ENCODE data around the gene FBXW8. TPM values are rescaled to one million over a fixed set of nuclear protein-coding genes. Genes with fewer than 3 reads are reported as not detected.
"Not testable (repeated sequence)": the region's sequence is repeated elsewhere in the genome, so short reads cannot be mapped to it uniquely, and the experiment has no call there.

Gene FBXW8
- total RNA-seq, 1 experiment from 2014 or later, result 17.2 TPM

DNA sequence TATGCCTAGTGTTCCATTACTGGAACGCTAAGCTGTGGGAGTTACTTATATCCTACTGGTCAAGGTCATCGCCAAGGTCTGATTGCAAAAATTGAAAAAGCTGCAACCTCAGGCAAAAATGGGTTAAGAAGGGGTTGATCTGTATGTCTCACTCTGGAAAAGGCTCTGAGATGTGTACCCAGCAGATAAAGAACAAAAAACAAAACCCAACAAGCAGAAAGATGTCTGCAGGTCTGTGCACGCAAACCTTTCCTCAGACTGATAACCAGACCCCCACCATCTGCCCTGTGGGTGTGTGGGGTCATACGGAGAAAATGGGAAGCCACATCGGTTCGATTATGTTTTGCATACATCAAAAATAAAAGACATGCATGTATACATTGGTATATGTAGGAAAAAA, 132.1 kb downstream of the FBXW8 start:
- Histone ChIP-seq H3K4me3 (no peak overlapping the region), H3K36me3 (no peaks in the 10 kb centered on the region), H3K9me3 (no peaks in the 10 kb centered on the region), H3K27me3 (no peaks in the 10 kb centered on the region)
- no peak for DNase-seq

DNA sequence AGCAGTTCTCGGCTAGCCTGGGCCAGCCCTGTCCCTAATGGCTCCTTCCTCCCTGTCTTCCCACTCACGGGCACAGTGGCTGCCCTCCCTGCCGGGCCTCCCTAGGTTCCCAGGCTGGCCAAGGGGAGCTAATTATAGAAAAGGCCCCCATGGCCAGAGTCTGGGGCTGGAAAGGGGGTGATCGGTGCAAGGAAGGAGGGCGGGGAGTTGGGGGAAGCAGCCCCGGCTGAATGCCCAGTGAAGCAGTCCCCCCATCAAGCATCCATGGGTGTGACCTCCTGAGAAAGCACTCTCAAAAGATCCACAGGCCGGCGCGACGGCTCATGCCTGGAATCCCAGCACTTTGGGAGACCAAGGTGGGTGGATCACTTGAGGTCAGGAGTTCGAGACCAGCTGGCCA, 133.6 kb downstream of the FBXW8 start:
- Histone ChIP-seq H3K27me3 (no peaks in the 10 kb centered on the region), H3K9me3 (no peaks in the 10 kb centered on the region), H3K36me3 (no peaks in the 10 kb centered on the region), H3K4me3 (no peak overlapping the region)
- no peak for DNase-seq

DNA sequence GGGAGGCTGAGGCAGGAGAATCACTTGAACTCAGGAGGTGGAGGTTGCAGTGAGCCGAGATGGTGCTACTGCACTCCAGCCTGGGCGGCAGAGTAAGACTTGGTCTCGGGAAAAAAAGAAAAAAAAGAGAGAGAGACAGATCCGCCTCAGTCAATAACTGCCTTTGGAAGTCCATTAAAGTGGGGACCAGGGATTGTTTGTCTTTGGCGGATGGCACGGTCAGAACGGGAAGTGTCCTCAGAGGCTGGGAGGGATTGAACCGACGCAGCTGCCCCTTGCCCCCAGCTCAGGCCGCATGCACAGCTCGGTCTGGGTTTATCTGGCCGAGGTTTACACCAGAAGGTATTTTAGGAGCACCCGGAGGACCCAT, 134.0 kb downstream of the FBXW8 start:
- Histone ChIP-seq H3K27me3 (no peaks in the 10 kb centered on the region), H3K4me3 (no peak overlapping the region), H3K36me3 (no peaks in the 10 kb centered on the region), H3K9me3 (no peaks in the 10 kb centered on the region)
- no peak for DNase-seq

DNA sequence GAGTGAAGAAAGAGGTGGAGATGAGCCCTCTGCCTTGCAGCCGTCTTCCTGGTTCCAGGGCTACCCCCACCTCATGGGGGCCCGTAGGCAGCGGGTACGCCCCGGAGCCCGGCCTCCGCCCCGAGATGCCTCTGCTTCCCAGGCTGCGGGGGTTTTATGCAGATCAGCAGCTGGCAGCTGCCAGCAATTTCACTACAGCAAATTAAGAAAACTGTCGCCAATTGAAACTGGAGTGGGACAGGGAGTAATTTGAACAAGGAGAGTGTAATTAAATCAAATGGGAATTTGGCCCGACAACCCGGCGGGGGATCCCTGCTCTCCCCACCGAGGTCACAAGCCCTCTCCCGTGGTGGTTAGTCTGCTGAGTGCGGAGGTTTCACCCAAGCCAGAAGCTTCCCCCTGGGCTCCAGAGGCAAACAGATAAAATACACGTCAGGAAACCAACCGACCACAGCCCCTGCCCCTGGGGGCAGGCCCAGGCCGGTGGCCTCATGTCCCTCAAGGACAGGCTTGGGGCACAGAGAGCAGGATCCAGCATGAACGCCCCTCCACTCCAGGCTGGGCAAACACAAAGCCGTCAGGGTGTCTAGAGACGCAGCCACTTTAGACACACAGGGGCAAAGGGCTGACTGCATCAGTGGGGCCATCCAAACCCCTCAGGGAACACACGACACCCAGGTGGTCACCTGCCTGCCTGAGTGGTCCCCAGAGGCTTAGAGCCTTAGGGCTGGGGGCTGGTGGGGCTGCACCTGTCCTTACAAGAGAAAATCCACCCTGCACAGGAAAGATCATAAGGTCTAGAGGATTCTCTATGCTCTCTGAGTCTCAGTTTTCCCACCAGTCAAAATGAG, 134.6 kb downstream of the FBXW8 start:
- H3K9me3 ChIP-seq, result no peaks in the 10 kb centered on the region
- H3K27me3 ChIP-seq, result no peaks in the 10 kb centered on the region
- no peak overlapping the region for H3K4me3 ChIP-seq
- DNase-seq, result no peak
- no peaks in the 10 kb centered on the region for H3K36me3 ChIP-seq

DNA sequence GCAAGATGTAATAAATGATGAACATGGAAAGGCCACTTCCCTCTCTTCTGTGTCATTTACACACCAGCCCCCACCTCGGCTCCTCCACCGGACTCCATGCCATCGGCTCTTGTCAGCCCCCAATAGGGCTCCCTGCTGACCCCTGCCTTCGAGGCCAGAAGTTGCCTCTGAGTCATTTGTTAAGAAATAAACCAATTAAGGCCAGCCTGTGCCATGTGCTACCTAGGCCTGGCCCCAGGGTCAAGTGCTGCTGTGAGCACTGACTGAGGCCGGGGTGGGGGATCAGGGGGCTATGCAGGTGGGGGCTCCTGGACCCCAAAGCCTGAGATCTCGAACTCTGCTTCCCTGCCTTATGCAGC, 135.2 kb downstream of the FBXW8 start:
- DNase-seq, result peak; percentile 6
- no peaks in the 10 kb centered on the region for H3K9me3 ChIP-seq
- H3K4me3 ChIP-seq, result no peak overlapping the region
- no peaks in the 10 kb centered on the region for H3K27me3 ChIP-seq
- no peaks in the 10 kb centered on the region for H3K36me3 ChIP-seq

DNA sequence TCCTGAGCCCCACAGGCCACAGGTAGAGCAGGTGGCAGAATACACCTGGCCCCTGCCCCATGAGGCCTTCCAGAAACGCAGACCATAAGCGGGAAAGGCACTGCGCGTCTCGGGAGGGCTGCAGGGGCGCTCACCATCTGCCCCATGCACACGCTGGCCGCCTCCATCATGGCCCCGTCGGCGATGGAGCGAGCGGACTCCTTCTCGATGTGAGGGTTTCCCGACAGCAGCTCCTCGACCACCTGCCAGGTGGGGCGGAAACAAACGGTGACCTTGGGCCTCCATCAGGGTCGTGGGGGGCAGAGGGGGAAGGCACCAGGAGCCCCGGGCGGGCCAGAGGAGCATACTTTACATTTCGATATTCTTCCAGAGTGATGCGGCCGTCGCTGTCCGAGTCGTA, 135.7 kb downstream of the FBXW8 start:
- H3K9me3 ChIP-seq, result no peaks in the 10 kb centered on the region
- no peak for DNase-seq
- no peak overlapping the region for H3K4me3 ChIP-seq
- H3K36me3 ChIP-seq, result no peaks in the 10 kb centered on the region
- no peaks in the 10 kb centered on the region for H3K27me3 ChIP-seq

DNA sequence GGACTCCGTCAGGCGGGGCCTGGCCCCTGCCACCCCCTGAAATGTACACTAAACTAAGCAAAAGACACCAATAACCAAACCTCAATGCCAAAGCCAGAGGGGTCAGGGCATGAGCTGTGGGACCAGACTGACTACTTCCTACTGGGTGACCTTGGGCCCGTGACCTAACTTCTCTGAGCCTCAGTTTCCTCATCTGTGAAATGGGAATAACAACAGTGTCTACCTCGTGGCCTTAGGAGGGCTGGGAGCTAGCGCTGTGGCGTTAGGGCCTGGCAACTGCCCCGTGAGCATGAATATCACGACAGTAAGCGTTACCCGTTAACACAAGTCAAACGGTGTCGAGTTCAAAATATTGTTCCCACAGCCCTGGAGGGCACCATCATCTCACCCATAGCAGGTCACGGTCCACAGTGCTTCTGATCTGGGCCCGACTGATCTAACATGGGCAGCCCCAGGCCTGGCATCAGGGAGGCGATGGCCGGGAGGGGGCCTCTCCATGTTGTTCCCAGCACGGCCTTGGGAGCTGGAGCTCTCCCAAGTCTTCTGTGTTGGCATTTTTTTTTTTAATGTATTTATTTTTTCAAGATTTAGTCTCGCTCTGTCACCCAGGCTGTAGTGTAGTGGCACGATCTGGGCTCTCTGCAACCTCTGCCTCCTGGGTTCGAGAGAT, 136.2 kb downstream of the FBXW8 start:
- Histone ChIP-seq H3K36me3 (no peaks in the 10 kb centered on the region), H3K4me3 (no peak overlapping the region), H3K9me3 (no peaks in the 10 kb centered on the region), H3K27me3 (no peaks in the 10 kb centered on the region)
- no peak for DNase-seq

DNA sequence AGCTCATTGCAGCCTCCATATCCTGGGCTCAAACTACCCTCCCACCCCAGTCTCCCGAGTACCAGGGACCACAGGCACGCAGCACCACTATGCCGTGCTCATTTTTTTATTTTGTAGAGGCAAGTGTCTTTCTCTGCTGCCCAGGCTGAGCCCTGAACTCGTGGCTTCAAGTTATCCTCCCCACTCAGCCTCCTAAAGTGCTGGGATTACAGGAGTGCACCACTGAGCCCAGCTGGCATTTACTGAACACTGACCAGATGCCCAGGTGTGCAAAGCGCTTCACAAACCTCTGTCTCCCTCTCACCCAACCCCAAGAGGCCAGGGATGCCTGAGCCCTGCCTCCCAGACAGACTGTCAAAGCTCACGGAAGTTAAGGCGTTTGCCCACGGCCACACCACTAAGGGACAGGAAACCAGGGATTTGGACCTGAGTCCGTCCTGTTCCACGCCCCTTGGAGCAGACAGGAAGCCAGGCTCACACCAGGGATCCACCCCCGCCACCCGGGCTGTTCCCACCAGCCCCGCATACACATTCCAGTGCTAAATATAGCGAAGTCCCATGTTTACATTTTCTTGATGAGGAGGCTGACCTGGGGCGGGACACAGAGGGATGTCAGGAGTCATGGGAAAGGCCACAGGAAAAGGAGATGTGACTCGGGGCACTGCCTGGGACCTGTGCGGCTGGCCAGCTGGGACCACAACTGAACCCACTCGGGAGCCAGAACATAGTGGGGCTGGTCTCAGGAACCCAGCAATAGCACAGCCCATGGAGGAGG, 137.2 kb downstream of the FBXW8 start:
- no peaks in the 10 kb centered on the region for H3K36me3 ChIP-seq
- H3K9me3 ChIP-seq, result no peaks in the 10 kb centered on the region
- DNase-seq, result peak; percentile 30
- no peak overlapping the region for H3K4me3 ChIP-seq
- no peaks in the 10 kb centered on the region for H3K27me3 ChIP-seq

DNA sequence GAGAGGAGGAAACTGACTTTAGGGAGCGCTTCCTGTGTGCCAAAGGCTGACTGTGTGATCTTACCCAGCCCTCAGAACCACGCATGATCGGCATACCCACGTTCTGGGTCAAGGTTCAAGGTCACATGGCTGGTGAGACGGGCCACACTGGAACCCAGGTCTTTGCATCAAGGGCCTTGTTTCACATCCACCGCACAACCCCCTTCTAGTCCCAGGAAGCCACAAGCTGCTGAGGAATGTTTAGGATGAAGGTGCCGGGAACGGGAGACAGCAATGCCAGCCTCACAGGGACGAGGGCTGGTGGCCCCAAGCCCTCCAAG, 137.8 kb downstream of the FBXW8 start:
- no peak for DNase-seq
- H3K9me3 ChIP-seq, result no peaks in the 10 kb centered on the region
- H3K27me3 ChIP-seq, result no peaks in the 10 kb centered on the region
- no peaks in the 10 kb centered on the region for H3K36me3 ChIP-seq
- no peak overlapping the region for H3K4me3 ChIP-seq

DNA sequence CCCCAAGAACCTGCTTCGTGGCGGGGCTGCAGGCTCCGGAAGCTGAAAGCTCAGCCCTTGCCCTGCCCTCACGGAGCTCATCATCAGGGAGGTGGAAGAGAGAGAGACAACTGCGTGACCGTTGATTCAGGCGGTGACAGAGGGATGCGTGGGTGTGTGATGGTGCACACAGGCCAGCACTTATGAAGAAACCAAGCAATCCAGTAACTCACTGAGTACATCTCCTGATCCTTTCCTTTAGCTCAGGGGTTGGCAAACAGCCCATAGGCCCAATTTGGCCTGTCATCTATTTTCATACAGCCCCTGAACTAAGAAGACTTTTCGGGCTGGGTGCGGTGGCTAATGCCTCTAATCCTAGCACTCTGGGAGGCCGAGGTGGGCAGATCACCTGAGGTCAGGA, 138.5 kb downstream of the FBXW8 start:
- Histone ChIP-seq H3K9me3 (no peaks in the 10 kb centered on the region), H3K4me3 (no peak overlapping the region), H3K27me3 (no peaks in the 10 kb centered on the region), H3K36me3 (no peaks in the 10 kb centered on the region)
- DNase-seq, result no peak

DNA sequence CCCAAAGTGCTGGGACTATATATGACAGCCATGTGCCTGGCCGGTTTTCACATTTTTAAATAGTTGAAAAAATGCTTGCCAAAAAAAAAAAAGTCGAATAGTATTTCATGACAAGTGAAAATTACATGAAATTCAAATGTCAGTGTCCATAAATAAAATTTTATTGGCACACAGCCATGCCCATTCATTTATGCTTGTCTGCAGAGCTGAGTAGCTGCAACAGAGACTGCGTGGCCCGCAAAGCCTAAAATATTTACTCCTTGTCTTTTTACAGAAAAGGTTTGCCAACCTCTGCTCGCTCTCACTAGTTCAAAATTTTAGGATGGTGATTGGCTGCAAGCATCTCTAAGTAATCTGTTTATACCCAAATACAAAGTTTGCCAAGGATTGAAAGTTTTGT, 139.3 kb downstream of the FBXW8 start:
- Histone ChIP-seq H3K9me3 (no peaks in the 10 kb centered on the region), H3K27me3 (no peaks in the 10 kb centered on the region), H3K36me3 (no peaks in the 10 kb centered on the region), H3K4me3 (no peak overlapping the region)
- no peak for DNase-seq

DNA sequence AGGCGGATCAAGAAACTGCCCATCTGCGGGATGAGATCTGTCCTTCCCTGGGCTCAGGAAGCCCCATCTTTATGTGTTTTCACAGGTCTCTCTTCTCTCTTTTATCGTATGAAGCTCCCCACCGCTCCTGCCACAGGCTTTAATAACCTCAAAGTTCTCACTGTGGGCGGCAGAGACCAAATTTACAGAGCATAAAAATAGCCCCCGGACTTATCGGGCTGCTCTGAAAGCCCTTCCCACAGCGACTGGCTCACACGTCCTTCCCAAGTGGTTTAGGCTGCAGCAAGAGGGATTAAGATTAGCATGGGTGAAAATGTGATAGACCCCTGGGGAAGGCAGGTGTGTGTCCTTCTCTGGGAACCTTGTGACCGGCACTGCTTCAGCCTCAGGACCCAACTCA, 140.6 kb downstream of the FBXW8 start:
- Histone ChIP-seq H3K36me3 (no peaks in the 10 kb centered on the region), H3K9me3 (no peaks in the 10 kb centered on the region), H3K27me3 (no peaks in the 10 kb centered on the region), H3K4me3 (no peak overlapping the region)
- DNase-seq, result no peak

DNA sequence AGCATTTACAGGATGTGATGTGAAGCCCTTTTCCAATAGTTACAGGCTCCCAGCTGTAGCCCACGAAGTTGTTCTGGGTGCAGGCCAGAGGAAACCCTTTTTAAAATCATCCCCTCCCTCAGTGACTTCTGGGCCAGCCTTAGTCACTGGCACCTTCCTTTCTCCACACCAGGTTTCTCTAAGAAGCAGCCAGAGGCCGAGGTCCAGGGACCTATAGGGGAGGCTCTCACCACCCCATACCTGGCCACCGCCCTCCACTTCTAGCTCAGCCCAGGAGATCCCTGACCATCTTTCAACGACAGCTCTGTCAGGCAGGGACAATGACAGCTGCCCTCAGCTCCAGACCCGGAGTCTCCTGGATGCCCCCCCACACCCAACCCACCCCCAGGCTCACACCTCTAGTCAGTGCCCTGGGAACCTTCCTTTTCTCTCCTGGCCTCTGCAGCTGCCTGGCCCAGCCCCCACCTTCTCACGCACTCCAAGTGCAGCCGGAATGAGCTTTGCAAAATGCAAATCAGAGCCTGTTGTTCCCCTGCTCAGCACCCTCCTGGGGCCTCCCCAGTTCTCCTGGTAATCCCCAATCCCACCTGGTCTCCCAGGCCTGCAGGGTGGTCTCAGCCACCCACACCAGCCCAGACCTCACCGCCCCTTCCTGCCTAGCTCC, 141.8 kb downstream of the FBXW8 start:
- Histone ChIP-seq H3K9me3 (no peaks in the 10 kb centered on the region), H3K36me3 (no peaks in the 10 kb centered on the region), H3K27me3 (no peaks in the 10 kb centered on the region), H3K4me3 (no peak overlapping the region)
- DNase-seq, result no peak

DNA sequence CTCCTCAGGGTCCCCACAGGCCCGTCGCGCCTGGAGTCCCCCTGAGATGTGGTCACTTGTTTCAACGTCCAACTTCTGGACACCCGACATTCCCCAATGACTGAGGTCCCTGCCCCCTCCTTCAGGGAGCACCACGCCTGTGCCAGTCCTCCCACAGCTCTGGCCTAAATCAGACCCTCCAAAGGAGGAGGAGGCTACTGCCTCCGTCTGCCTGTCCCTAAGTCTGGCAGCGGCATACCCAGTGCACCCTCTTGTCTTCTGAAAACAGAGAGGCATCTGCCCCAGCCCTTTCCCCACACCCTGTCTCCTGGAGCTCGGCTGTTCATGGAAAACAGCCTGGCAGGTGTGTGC, 142.3 kb downstream of the FBXW8 start:
- Histone ChIP-seq H3K36me3 (no peaks in the 10 kb centered on the region), H3K4me3 (no peak overlapping the region), H3K27me3 (no peaks in the 10 kb centered on the region), H3K9me3 (no peaks in the 10 kb centered on the region)
- DNase-seq, result no peak

DNA sequence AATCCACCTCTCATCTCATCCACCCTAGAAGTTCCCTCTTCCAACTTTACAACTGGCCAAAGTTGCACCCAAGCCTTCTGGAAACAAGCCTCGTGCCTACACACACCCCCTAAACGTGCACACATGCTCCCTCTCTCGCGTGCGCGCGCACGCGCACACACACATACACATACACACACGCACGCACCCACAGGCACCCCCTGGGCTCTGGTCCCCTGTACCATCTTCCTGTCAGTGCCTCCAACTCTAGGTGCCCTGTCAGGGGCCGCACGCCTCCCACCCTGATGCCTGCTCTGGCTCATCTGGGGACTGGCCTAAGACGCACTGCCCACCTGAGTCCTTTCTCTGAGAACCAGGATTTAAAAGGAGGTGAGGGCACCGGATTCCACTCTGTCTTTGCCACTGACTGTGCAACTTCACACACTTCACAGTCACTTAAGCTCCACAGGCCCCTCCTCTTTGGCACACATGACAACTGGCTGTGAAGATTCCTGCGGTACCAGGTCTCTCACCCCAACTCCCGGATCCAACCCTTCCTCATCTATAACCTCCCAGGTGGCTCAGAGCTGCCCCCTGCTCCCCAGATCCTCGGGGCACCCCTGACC, 142.9 kb downstream of the FBXW8 start:
- DNase-seq, result no peak
- no peaks in the 10 kb centered on the region for H3K27me3 ChIP-seq
- no peaks in the 10 kb centered on the region for H3K9me3 ChIP-seq
- no peak overlapping the region for H3K4me3 ChIP-seq
- no peaks in the 10 kb centered on the region for H3K36me3 ChIP-seq

DNA sequence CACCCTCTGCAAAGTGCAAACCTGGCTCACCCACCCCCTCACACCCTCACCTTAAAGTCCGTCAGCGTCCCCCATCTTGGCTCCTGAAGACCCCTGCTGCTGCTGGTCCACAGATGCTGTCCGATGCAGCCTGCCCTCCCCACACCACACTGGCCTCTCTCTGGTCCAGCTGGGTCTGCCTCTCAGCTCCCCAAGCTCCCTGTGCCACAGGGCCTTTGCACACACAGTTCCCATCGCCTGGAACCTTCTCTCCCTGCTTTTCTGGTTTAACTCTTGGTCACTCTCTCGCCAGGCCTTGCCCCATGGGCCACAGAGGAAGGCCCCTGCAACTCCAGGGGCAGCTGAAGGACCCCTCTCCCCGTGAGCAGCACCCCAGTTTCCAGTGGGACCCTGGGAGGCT, 143.5 kb downstream of the FBXW8 start:
- H3K36me3 ChIP-seq, result no peaks in the 10 kb centered on the region
- no peak for DNase-seq
- H3K9me3 ChIP-seq, result no peaks in the 10 kb centered on the region
- H3K27me3 ChIP-seq, result no peaks in the 10 kb centered on the region
- no peak overlapping the region for H3K4me3 ChIP-seq

DNA sequence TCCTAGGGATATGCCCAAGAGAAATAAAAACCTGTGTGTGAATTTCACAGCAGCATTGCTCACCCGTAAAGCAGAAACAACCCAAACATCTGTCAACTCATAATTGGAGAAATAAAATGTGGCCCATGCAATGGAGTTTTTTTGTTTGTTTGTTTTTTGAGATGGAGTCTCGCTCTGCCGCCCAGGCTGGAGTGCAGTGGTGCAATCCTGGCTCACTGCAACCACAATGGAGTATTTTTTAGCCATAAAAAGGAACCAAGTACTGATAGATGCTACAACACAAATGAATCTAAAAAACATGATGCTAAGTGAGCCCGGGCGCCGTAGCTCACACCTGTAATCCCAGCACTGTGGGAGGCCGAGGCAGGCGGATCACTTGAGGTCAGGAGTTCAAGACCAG, 146.9 kb downstream of the FBXW8 start:
- H3K4me3 ChIP-seq, H3K36me3 ChIP-seq, H3K27me3 ChIP-seq, H3K9me3 ChIP-seq, DNase-seq: not testable (repeated sequence)
